Adipocyte (in vitro differentiated cells): ENCODE results near the gene ACE2.
"Not testable (repeated sequence)": the region's sequence is repeated elsewhere in the genome, so short reads cannot be mapped to it uniquely, and the experiment has no call there.

ENCODE experiments used
- DNase-seq: peaks from one replicate; pipeline ENCODE4 v3.0.0-alpha.2; 2015; ENCODE audit warnings: low read depth
- H3K27me3 ChIP-seq: replicated peaks from 2 replicates; pipeline ENCODE4 v1.7.0; 2013; ENCODE audit warnings: mild to moderate bottlenecking, low read length, moderate library complexity; ENCODE audit not compliant: control insufficient read depth, insufficient read depth
- H3K36me3 ChIP-seq: 2 replicates; pipeline ENCODE4 v1.7.0; 2013; ENCODE audit warnings: low read length, mild to moderate bottlenecking, moderate library complexity; ENCODE audit not compliant: control insufficient read depth, insufficient read depth, severe bottlenecking
- H3K4me1 ChIP-seq: 2 replicates; pipeline ENCODE4 v1.7.0; 2013; ENCODE audit warnings: mild to moderate bottlenecking, low read length, moderate library complexity; ENCODE audit not compliant: control insufficient read depth, insufficient read depth
- H3K4me3 ChIP-seq: 2 replicates; pipeline ENCODE4 v1.7.0; 2013; ENCODE audit warnings: mild to moderate bottlenecking, low read length, moderate library complexity
- H3K9ac ChIP-seq: 2 replicates; pipeline ENCODE4 v1.7.0; 2013; ENCODE audit warnings: mild to moderate bottlenecking, low read length, moderate library complexity
- H3K9me3 ChIP-seq: 2 replicates; pipeline ENCODE4 v1.7.0; 2013; ENCODE audit warnings: mild to moderate bottlenecking, low read length, moderate library complexity; ENCODE audit not compliant: control insufficient read depth

Gene ACE2

GRCh38 chrX:15600745-15601144, at the start of gene ACE2:
TSS of gene ACE2 (minus strand) at chrX:15600960. CDS start at chrX:15600911, 49 bp downstream.
- no peaks in the 10 kb centered on the region for H3K9me3 ChIP-seq
- no peak for DNase-seq
- H3K4me3 ChIP-seq: no peak within 1 kb of the TSS
- H3K4me1 ChIP-seq: no peaks in the 10 kb centered on the region
- no peak within 1 kb of the TSS for H3K9ac ChIP-seq
- no peaks in the 10 kb centered on the region for H3K36me3 ChIP-seq
- peaks cover 13% of the 10 kb centered on the region for H3K27me3 ChIP-seq

GRCh38 chrX:15647510-15647909, 46.8 kb upstream of the ACE2 start:
- not testable (repeated sequence) for H3K9me3 ChIP-seq, H3K36me3 ChIP-seq, DNase-seq, H3K4me3 ChIP-seq, H3K4me1 ChIP-seq, H3K9ac ChIP-seq
- peaks cover 15% of the 10 kb centered on the region for H3K27me3 ChIP-seq

- Histone ChIP-seq H3K4me1 (no peaks in the 10 kb centered on the region), H3K4me3 (no peak overlapping the region), H3K9me3 (no peaks in the 10 kb centered on the region), H3K27me3 (peaks cover 15% of the 10 kb centered on the region), H3K9ac (no peak overlapping the region), H3K36me3 (no peaks in the 10 kb centered on the region)
- no peak for DNase-seq
These were observed 45.8 kb upstream of the ACE2 start for GRCh38 chrX:15646543-15646942.

GRCh38 chrX:15646031-15646430, 45.3 kb upstream of the ACE2 start:
- DNase-seq: no peak
- H3K4me3 ChIP-seq: no peak overlapping the region
- no peaks in the 10 kb centered on the region for H3K4me1 ChIP-seq
- no peaks in the 10 kb centered on the region for H3K36me3 ChIP-seq
- no peaks in the 10 kb centered on the region for H3K9me3 ChIP-seq
- H3K27me3 ChIP-seq: peaks cover 17% of the 10 kb centered on the region
- no peak overlapping the region for H3K9ac ChIP-seq

- H3K9me3 ChIP-seq: no peaks in the 10 kb centered on the region
- H3K36me3 ChIP-seq: no peaks in the 10 kb centered on the region
- H3K9ac ChIP-seq: no peak overlapping the region
- no peak overlapping the region for H3K4me3 ChIP-seq
- H3K27me3 ChIP-seq: peaks cover 19% of the 10 kb centered on the region
- DNase-seq: no peak
- no peaks in the 10 kb centered on the region for H3K4me1 ChIP-seq
These were observed 44.5 kb upstream of the ACE2 start for GRCh38 chrX:15645266-15645665.

GRCh38 chrX:15644560-15644872, 43.8 kb upstream of the ACE2 start:
- Histone ChIP-seq H3K9me3 (no peaks in the 10 kb centered on the region), H3K4me3 (no peak overlapping the region), H3K9ac (no peak overlapping the region), H3K36me3 (no peaks in the 10 kb centered on the region), H3K27me3 (peaks cover 15% of the 10 kb centered on the region), H3K4me1 (no peaks in the 10 kb centered on the region)
- no peak for DNase-seq

GRCh38 chrX:15643786-15644559, 43.2 kb upstream of the ACE2 start:
- Histone ChIP-seq H3K27me3 (peaks cover 16% of the 10 kb centered on the region), H3K4me1 (no peaks in the 10 kb centered on the region), H3K9ac (no peak overlapping the region), H3K9me3 (no peaks in the 10 kb centered on the region), H3K36me3 (no peaks in the 10 kb centered on the region), H3K4me3 (no peak overlapping the region)
- no peak for DNase-seq

GRCh38 chrX:15631637-15632036, 30.9 kb upstream of the ACE2 start:
- Histone ChIP-seq H3K4me3 (no peak overlapping the region), H3K27me3 (peaks cover 30% of the 10 kb centered on the region), H3K4me1 (no peaks in the 10 kb centered on the region), H3K36me3 (no peaks in the 10 kb centered on the region), H3K9ac (no peak overlapping the region), H3K9me3 (peaks cover 3% of the 10 kb centered on the region)
- no peak for DNase-seq

- H3K4me1 ChIP-seq: no peaks in the 10 kb centered on the region
- no peaks in the 10 kb centered on the region for H3K9me3 ChIP-seq
- H3K36me3 ChIP-seq: no peaks in the 10 kb centered on the region
- no peak overlapping the region for H3K9ac ChIP-seq
- H3K4me3 ChIP-seq: no peak overlapping the region
- DNase-seq: no peak
- H3K27me3 ChIP-seq: peaks cover 10% of the 10 kb centered on the region
These were observed 22.3 kb upstream of the ACE2 start for GRCh38 chrX:15623054-15623453.

GRCh38 chrX:15619053-15619755, 18.4 kb upstream of the ACE2 start:
- DNase-seq: no peak
- Histone ChIP-seq H3K36me3 (no peaks in the 10 kb centered on the region), H3K4me1 (no peaks in the 10 kb centered on the region), H3K4me3 (no peak overlapping the region), H3K9ac (no peak overlapping the region), H3K9me3 (no peaks in the 10 kb centered on the region), H3K27me3 (peaks cover 10% of the 10 kb centered on the region)

- no peaks in the 10 kb centered on the region for H3K9me3 ChIP-seq
These were observed 16.4 kb upstream of the ACE2 start for GRCh38 chrX:15617111-15617510.

More at GRCh38 chrX:15617111-15617510, 16.4 kb upstream of the ACE2 start:
- DNase-seq: no peak
- no peak overlapping the region for H3K4me3 ChIP-seq
- no peaks in the 10 kb centered on the region for H3K36me3 ChIP-seq
- no peak overlapping the region for H3K9ac ChIP-seq
- H3K4me1 ChIP-seq: no peaks in the 10 kb centered on the region
- peaks cover 11% of the 10 kb centered on the region for H3K27me3 ChIP-seq
